ENCODE data around the gene ITGB3.

DNA sequence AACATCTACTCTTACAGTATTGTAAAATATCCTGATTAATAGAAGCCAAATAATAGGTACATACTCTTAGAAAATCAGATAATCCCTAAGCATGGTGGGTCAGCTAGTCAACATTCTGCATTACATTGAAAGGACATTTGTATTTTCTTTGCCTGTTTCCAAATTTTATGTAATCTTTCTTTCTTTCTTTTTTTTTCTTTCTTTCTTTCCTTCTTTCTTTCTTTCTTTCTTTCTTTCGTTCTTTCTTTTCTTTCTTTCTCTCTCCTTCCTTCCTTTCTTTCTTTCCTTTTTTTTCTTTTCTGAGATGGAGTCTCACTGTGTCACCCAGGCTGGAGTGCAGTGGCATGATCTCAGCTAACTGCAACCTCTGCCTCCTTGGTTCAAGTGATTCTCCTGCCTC is 18.9 kb downstream of the ITGB3 start:
- TF ChIP-seq EZH2phosphoT487 (IDR thresholded peaks at IDR 0.05; ENCODE audit: insufficient read depth, low read depth) (no peak), EZH2 (IDR thresholded peaks at IDR 0.05; ENCODE audit: insufficient read depth, poor library complexity, severe bottlenecking) (no peak)

Measured in GM23248 (cell line).